Stimulated activated CD8-positive, alpha-beta memory T cell treated with anti-CD3 and anti-CD28 coated beads, Interleukin-2, amount 100 ng/mL, for 1 hour (primary cell): Measurements from ENCODE around the gene SMAD1.

ENCODE experiments used
- DNase-seq, 2 donors: peaks; one replicate each; pipeline ENCODE4 v3.0.0-alpha.2; 2020; ENCODE audit warnings: low read depth in 2 of 2

SMAD1 gene

DNA sequence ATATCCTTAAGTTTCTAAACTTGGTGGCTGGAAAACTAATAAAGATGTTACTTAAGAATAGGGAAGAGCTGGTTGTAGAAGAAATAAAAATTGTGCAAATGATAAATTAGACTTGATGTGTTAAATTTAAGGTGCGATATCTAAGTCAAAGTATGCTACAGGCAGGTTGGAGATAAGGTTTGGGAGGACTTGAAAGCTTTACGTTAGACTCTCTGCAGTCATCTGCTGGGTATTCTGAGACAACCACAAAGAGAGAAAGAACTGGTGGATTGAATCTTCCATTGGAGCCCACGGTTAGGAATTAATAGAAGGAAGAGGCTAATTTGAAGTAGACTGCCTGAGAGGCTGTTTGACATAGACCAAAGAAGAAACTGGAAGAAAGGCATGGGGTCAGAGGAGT lies 7.9 kb downstream of the SMAD1 start:
- DNase-seq, result no peak

DNA sequence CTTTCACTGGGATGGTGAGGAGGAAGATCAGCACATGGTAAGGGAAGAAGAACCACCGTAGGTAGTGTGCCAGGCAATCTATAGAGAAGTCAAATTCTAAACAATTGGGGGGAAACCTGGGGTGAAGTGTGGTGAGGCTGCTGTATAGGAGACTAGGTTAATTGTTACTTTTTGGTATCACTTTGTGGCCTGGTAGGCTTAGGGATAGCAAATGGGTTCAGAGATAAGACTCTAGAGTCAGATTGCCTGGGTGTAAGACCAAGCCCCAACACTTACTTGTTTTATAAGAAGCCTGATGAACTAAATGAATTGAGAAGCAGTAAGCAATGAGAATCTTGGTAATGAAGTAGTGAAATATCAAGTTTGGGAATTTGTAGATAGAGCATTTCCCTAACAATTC lies 8.7 kb downstream of the SMAD1 start:
- DNase-seq, result no peak

DNA sequence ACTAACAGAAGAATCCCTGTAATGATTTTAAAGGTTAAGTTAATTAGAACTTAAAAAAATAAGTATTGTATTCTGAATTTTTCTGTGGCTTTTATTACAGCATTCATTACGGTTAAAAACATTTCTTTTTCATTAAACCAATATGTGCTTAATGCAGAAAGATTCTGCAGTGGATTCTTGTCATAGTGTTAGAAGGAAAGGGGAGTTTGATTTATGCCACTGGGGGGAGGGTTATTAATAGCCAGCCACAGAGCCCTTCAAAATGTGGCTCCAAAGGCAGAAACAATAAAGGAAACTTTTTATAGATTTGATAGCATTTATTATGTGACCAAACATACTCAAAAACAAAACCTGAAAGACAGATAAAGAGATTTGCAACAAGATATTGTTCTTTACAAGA lies 9.1 kb downstream of the SMAD1 start:
- no peak for DNase-seq

DNA sequence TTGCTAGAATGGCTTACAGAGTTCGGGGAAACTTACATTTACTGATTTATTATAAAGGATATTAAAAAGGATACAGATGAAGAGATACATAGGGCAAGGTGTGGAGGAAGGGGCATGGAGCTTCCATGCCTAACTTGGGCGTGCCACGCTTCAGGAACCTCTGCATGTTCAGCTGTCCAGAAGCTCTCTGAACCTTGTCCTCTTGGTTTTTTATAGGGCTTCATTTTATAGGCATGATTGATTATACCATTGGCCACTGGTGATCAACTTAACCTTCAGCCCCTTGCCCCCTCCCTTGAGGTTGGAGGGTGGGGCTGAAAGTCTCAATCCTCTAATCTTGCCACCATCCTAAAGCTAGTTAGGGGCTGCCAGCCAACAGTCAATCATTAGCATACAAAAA lies 10.7 kb downstream of the SMAD1 start:
- DNase-seq, result no peak

DNA sequence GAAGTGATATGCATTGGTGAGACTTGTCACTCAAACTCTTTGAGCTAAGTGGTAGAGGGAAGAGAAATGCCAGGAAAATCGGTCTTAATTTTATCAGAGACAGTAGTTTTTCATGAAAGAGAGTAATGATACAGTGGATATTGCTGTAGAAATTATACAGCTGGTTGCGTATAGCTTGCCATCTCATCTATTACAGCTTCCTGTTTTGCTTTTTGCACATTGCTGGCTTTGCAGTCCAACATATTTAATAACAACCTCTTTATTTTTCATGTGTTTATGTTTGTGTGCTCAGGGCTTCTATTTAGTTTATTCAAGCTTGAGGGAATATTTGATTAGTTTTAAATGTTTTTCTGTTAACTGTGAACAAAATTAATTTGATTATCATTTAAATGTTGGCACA lies 11.5 kb downstream of the SMAD1 start:
- DNase-seq, result no peak

DNA sequence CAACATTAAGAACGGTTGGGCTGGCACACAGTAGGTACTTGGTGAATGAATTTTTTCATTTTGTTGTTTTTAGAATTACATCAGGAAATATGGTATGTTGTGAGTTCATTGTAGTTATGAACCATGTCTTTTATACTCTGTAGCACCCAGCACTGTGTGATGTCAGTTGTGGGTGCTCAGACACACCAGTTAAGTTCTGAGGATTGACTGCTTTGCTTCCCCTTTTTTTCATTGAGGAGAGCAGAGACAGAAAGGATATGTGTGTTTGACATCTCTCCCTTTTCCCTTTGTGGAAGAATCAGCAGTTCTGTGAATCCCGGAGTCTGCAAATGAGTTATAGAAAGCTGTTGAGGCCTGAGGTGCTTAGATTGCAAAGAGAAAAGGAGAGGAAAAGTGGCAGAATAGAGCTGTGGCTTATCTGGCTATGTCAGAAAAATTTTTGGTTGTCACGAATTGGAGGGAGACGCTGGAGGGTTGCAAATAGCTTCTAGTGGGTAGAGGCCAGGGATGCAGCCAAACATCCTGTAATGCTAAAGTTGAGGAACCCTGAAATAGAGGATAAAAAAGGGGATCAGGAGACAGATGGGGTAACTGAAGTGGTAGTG lies 13.1 kb downstream of the SMAD1 start:
- no peak for DNase-seq

DNA sequence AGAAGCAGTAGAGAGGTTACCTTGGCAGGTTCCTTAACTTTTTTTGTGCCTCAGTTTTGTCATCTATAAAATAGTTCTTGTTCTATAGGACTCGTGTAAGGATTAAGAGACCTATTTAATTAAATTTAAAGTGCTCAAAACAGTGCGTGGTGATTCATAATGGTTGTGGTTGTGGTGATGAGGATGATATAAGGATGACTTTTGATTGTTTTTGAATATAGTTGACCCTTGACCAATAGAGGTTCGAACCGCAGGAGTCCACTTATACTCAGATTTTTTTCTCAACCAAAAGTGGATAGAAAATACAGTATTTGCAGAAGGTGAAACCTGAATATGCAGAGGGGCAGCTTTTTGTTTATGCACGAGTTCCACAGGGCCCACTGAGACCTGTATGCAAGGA lies 14.6 kb downstream of the SMAD1 start:
- no peak for DNase-seq

DNA sequence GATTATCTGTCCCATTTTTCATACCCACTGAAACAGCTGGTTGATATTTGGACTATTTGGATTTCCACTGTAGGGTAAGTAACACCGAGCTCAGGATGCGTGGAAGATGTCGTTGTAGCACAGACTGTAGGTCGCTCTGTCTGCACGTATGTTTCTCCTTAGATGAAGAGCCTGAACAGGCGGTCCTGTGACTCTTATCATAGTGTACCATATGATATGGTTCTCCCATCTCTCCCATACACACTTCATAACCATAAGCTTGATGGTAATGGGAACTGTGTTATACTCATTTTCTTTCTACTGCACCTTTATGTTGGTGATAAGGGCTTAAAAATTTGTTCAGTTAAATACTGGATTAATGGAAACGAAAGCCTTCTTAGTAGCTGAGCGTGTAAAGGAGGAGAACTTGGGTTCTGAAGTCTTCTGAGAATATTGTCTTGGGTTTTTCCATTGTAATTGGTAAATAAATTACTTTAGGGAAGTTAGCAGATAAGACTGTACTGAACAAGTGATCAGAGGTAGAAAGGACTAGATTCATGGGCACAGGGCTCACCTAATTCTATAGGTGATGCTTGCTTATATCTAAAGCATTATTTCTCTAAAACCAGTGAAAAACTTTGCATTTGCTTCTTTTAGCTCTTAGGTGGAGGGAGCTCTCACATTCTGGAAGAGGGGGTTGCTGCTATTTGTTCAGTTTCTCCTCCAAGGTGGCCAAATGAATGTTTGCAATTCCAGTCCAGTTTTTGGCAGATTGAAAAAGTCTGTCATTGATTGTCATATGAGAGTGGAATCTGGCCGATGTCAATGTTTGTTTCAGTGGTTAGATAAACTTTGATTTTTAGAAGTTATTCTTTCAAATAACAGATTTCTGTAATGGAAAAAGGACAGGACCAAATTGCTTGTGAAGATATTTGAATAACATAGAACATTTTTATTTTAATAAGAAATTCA lies 15.8 kb downstream of the SMAD1 start:
- no peak for DNase-seq

DNA sequence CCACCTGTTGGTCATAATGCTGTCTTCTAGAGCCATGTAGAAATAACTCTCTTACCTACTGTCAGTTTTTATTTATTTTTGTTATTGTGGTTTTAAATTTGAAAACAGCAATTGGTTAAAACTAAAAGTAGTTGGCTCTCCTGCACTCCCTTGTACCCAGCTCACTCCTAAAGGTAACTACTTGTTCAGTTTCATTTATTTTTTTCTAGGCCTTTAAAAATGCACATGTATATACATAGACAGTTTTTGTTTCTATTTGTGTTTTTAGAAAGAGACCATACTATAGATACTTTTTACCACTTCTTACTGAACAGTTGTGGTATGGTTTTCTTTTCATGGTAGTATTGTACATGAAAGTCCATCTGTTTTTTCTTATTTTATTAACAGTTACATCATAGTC lies 16.8 kb downstream of the SMAD1 start:
- no peak for DNase-seq

DNA sequence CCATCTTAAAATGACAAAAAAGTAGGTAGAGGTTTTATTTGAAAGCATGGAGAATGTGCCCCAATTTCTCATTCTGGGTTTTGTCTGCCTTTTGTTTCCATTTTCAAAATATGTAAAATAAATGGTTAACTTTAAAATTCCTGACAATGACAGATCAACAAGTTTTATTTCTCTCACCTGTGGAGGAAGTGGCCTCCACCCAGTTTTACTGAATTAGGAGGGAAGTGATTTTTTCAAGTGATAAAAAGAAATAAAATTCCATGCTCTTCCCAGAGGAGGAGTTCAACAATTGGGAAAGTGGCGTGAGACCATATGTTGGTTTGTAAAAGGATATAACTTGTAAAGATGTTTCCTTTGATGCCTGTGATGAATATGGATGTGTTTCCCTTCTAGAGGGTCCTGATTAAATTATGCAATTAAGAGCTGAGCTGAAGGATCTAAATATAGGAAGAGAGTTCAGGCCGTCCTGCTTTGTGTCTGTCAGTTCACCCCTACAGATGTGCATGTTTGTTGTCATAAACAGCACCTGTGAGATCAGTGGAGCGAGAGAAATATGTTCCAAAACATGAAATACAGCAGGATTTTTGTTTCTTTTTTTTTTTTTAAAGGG lies 19.5 kb downstream of the SMAD1 start:
- DNase-seq, result no peak

DNA sequence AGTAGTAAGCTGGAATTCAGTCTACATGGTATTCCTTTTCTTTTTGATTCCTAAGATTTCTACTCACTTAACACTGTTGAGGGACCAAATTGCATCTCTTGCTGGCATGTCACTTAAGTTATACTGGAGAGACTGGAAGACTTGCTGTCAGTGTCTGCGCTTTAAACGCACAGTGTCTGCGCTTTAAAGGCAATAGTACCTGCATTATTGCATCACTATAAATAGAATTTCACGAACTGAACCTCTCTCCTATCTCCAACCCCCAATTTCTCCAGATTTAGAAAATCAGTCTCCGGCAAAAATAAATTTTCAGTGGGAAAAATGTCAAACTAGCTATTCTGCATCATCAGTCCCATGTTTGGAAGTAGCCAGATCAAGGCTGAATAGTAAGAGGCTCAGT lies 21.2 kb downstream of the SMAD1 start:
- DNase-seq, result no peak

DNA sequence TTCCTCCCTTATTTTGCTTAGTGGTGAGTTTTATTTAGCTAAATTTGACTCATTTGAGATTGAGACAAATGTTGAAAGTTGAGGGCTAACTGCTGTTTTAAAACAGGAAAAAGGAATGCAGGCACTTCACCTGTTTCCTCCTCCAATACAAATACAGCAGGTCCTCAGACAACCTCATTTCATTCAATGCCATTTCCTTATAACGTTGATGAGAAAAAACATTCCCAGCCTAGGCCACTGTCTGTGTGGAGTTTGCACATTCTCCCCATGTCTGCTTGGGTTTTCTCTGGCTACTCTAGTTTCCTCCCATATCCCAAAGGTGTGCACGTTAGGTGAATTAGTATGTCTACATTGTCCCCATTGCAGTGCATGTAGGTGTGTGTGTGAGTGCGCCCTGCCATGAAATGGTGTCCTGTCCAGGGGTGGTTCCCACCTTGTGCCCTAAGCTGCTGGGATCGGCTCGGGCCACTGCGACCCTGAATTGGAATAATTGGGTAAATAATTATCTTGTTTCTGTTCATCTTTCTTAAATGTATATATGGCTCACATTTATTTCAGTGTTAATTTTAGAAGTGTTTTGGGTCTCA lies 21.9 kb downstream of the SMAD1 start:
- no peak for DNase-seq

DNA sequence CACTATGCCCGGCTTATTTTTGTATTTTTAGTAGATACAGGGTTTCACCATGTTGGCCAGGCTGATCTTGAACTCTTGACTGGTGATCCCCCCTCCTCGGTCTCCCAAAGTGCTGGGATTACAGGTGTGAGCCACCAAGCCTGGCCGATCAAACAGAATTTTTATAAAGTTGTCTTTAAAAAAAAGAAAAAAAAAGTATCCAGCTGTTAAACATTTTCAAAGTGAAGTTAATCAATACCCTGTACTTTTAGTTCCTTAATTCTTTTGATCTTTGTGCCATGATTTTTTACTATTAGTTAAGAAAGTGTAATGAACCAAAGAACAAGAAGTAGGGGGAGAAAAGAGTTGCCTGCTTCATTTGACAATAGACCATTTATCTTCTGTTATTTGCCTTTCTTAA lies 24.3 kb downstream of the SMAD1 start:
- DNase-seq, result no peak

DNA sequence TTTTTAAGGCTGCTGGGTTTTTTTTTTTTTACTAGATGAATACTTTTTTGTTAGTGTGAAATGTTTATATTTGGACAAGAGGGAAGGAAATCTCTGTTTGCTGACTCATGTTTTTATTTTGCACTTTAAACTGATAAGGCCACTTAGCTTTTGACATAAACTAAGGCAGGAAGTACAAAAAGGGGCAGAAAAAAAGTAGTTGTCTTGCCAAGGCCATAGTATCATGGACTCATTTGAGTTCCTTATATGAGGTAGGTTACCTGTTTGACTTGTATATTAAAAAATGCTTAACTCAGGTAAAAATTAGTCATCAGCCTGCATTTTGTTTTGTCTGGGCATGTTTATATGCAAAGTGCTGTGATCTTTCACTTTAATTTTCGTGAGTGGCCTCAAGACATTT lies 26.0 kb downstream of the SMAD1 start:
- no peak for DNase-seq

DNA sequence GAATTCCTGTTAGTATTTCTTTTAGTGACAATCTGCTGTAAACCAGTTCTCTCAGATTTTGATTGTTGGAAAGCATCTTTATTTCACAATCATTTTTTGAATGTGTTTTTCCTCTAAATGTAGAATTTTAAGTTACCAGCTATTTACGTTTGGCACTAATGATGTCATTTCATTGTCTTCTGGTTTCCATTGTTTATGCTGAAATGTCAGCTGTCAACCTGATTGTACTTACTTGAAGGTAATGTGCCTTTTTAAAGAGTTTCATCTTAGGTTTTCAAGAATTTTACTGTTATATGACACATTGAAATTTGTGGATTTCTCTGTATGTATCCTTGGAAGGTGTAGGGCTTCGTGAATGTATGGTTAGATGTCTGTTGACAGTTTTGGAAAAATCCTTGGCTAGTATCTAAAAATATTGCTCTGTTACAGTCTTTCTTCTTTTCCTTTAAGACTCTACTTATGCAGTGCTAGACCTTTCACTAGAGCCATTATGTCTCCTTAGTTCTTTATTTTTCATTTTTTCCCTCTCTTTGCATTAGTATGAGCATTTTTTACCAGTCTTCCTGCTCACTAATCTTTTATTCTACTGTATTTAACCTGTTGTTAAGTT lies 30.4 kb downstream of the SMAD1 start:
- DNase-seq, result no peak

DNA sequence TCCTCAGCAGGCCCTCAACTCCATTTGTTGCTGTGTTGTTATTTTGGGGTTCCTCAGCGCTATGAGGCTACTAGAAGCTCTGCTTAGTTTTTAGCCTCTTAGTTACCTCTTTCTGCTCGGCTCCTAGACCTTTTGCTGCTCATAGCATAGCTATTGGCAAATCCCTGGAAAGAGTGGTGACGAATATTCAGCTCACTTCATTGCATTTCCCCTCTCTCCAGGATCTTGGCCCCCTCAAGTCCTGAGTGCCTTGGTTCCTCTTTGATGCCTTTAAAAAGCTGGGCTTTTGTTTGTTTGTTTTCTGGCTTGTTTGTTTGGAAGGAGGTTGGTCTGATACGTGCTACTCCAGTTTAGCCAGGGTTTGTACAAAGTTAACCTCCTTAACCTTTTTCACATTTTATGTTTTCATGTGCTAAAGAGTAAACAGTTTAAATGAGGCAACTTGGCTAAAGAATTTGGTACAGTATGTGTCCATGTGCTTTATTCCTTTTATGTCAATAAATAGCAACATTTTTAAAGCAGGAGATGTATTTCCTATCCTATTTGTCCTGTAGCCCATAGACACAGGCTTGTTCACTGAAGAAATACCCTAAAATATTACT lies 31.5 kb downstream of the SMAD1 start:
- DNase-seq, result no peak

DNA sequence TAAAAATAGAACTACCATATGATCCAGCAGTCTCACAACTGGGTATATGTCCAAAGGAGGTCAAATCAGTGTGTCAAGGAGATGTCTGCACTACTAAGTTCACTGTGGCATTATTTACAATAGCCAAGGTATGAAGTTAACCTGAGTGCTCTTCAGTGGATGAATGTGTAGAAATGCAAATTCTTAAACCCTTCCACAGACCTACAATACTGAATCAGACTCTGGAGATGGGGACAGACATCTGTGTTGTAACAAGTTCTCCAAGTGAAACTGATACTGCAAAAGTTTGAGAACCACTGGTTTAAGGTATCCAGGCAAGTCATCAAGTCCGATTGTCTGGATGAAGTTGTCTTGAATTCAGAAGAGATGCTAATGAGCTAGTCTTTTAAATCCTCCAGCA lies 38.5 kb downstream of the SMAD1 start:
- DNase-seq, result no peak

DNA sequence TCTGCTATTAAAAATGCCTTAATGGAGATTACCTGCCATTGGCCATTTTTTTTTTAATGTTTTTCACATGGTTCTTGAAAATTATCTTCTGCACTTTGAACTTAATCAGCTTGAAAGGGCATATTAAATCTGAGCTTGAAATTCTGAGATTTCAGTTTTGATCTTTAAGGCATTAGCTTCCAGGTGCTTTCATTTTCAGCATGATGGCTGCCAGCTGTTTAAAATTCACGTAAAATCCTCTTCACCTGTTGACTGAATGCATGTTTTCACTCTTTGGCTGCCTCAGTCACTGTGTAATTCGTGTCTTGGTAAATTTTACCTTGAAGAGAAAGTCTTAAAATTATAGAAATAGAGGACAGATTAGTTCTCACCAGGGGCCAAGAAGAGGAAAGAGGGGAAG lies 39.6 kb downstream of the SMAD1 start:
- no peak for DNase-seq

DNA sequence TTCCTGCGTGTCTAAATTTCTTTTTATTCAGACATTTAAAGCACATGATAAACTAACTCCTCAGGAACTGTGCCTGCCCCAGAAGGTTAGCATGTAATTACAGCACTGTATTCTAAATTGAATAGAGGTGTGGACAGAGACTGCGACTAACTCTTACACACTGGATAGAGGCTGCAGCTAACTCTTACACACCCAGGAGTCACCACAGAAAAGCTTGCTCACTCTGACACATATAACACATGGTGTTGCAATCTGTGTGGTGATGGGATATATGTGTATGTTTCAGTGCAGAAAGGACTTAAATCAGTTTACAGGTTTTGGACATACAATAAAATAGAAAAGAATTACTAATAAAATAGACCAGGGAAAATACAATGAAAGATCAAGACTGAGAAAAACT lies 41.5 kb downstream of the SMAD1 start:
- DNase-seq, result no peak

DNA sequence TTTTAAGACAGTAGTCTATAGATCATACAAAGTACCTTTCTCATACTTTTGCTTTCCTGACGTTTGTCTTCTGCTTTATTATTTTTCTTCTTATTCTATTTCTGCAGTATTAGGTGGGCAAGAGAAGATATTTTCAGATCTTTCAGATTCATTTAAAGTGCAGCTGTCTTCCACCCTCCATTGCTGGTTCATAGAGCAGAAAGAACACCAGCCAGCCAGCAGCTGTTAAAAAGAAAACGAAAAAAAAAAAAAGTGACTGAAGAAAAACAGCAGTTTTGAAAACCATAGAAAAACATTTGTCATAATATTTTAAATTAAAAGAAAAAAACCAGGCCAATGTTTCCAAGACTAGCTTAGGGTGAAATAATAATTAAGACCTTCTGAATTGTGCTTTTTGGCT lies 42.9 kb downstream of the SMAD1 start:
- DNase-seq, result no peak

DNA sequence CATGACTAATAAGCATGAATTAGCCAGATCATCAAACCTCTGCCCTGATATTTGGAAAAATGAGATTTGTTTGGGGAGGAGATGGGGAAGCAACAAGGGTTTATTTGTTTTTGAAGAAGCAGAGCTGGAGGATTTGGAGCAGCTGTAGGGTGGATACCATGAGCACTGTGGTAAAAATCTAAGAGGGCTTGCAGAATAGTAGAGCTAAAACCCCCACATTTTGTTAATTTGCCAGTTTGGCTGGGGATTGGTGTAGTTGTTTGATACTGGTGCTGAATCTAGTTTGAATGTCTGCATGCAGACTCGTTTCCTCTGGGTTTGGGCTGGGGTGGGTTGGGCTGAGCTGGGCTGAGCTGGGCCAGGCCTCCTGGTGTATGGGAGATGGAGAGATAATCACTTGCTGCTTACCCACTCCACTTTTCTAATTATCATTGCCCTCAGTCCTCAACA lies 43.7 kb downstream of the SMAD1 start:
- no peak for DNase-seq

DNA sequence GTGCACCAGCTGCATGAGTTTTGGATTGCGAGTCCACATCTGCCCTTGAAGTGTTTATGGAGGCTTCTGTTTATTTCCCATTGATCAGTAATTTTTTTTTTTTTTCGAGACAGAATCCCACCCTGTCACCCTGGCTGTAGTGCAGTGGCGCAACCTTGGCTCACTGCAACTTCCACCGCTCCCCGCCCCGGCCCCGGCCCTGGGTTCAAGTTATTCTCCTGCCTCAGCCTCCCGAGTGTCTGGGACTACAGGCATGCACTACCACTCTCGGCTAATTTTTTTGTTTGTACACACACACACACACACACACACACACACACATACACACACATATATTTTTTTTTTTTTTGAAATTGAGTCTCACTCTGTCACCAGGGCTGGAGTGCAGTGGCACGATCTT lies 46.1 kb downstream of the SMAD1 start:
- DNase-seq, result no peak
